Measurements from ENCODE around the gene C5orf47. TPM values are rescaled to one million over a fixed set of nuclear protein-coding genes. Genes with fewer than 3 reads are reported as not detected.

The C5orf47 gene
- total RNA-seq, 4 donors from 2014 or later: not detected

DNA sequence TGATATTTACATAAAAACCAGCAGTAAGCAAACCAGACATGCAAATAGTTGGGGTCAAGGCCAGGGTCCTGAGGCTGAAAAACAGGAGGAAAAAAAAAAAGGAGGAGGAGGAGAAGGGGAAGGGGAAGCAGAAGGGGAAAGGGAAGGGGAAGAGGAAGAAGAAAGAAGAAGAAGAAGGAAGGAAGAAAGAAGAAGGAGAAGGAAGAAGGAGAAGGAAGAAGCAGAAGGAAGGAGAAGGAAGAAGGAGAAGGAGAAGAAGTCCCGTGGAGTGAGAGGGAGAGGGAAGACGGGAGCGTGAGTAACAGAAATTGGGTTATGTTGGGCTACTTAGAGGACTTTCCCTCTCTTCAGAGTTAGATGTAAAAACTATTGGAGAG, 31.9 kb downstream of the C5orf47 start:
- H3K27me3 ChIP-seq: no peaks in the 10 kb centered on the region
- no peak for DNase-seq
- TF ChIP-seq CTCF (IDR thresholded peaks at IDR 0.05) (no peak), POLR2A (IDR thresholded peaks at IDR 0.05) (no peak)
- H3K4me3 ChIP-seq: no peak overlapping the region
- H3K9me3 ChIP-seq: no peaks in the 10 kb centered on the region
- H3K27ac ChIP-seq: no peak overlapping the region
- no peaks in the 10 kb centered on the region for H3K4me1 ChIP-seq
- no peaks in the 10 kb centered on the region for H3K36me3 ChIP-seq

DNA sequence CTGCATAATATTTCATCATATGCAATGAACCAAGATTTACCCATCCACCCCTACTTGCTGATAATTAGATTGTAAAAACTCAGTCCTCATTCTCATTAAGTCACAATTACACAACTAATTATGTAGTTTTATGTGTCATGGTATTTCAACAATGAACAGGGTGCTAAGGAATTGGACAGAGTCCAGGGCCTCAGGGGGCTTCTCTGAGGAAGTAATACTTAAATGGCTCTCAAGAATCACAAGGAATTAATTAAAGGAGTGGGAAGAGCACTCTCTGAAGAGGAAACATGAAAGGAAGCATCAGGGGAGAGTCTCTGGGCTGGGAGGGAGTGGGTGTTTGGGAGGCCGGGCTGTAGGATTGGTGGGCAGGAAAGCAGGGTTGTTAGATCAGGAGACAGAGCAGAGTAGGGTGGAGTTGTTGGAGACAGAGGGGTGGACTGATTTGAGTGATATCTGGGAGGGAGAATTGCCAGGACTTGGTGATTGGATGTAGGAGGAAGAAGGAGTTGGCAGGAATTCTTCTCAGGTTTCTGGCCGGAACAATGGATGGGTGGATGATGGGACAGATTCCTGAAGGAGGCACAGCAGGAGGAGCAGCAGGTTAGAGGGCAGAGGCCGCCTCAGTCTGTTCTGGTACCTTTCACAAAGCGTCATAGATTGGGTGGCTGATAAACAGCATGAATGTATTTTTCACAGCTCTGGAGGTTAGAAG, 33.6 kb downstream of the C5orf47 start:
- H3K4me3 ChIP-seq: no peak overlapping the region
- TF ChIP-seq POLR2A (IDR thresholded peaks at IDR 0.05): no peak
- TF ChIP-seq CTCF (IDR thresholded peaks at IDR 0.05): no peak
- H3K9me3 ChIP-seq: no peaks in the 10 kb centered on the region
- no peak for DNase-seq
- no peaks in the 10 kb centered on the region for H3K4me1 ChIP-seq
- H3K27ac ChIP-seq: no peak overlapping the region
- no peaks in the 10 kb centered on the region for H3K36me3 ChIP-seq
- no peaks in the 10 kb centered on the region for H3K27me3 ChIP-seq

DNA sequence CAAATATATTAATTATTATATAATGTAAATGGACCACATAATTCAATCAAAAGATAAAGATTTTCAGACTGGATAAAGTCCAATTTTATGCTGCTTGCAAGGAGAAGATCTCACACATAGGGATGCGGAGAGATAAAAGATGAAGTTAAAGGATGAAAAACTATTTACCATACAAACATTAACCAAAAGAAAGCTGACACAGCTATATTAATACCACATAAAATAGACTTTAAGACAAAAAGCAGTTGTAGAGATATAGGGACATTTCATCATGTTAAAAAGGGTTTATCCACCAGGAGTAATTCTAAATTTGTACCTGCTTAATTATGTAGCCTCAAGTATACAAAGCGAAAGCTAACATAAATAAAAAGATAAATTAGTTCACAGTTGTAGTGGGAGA, 41.3 kb downstream of the C5orf47 start:
- no peak for DNase-seq
- Histone ChIP-seq H3K36me3 (no peaks in the 10 kb centered on the region), H3K4me3 (no peak overlapping the region), H3K27me3 (no peaks in the 10 kb centered on the region), H3K4me1 (no peaks in the 10 kb centered on the region), H3K27ac (no peak overlapping the region), H3K9me3 (peaks cover 0 to 4% (median 0%) of the 10 kb centered on the region in 4 donors)
- TF ChIP-seq CTCF (IDR thresholded peaks at IDR 0.05) (no peak), POLR2A (IDR thresholded peaks at IDR 0.05) (no peak)

DNA sequence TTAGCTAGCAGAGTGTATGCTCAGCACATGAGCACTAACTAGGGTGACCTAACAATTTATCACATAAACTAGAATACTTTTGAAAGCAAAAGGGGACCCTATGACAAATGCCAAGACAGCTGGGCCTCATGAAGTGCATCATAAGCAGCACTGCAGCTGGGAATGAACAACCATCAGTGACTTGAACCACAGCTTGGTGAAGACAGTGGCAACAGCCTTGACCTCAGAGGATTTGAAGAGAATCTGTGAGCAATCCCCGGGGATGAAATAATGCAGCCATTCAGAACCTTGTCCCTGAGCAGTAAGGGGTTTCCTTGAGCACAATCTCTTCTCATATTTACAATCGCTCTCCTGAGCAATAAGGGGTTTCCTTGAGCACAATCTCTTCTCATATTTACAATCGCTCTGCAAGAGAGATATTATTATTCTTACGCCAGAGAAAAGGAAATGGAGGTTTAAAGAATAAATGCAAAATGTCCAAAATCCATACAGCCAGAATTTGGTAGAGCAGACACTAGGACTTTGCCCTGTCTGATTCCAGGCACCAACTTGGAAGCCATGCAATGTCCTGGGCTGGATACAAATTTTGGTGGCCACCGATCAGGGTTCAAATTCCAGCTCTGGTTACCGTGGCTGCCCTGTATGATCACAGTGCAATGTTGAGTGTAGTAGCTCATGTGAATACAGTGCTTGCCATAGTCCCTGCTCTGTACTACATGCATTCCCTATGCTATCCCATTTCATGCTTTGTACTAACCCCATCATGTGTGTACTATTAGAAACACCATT, 55.7 kb downstream of the C5orf47 start:
- Histone ChIP-seq H3K27me3 (no peaks in the 10 kb centered on the region), H3K36me3 (no peaks in the 10 kb centered on the region), H3K4me3 (no peak overlapping the region), H3K27ac (no peak overlapping the region), H3K4me1 (no peaks in the 10 kb centered on the region), H3K9me3 (no peaks in the 10 kb centered on the region)
- no peak for DNase-seq
- TF ChIP-seq POLR2A (IDR thresholded peaks at IDR 0.05) (no peak), CTCF (IDR thresholded peaks at IDR 0.05) (no peak)

GRCh38 chr5:174045470-174046025, 56.6 kb downstream of the C5orf47 start, which contains the start of gene NSG2:
Gene NSG2 (plus strand): TSS chr5:174045706. CDS start chr5:174046756, 1,050 bp downstream.
- H3K4me3 ChIP-seq: no peak within 1 kb of the TSS
- no peaks in the 10 kb centered on the region for H3K36me3 ChIP-seq
- TF ChIP-seq POLR2A (IDR thresholded peaks at IDR 0.05): no peak
- TF ChIP-seq CTCF (IDR thresholded peaks at IDR 0.05): peak in 3 of 6 experiments; percentile 47 to 50 (median 49)
- H3K4me1 ChIP-seq: no peaks in the 10 kb centered on the region
- peak in 2 of 3 donors; percentile 61 to 66 for DNase-seq
- H3K9me3 ChIP-seq: no peaks in the 10 kb centered on the region
- no peak within 1 kb of the TSS for H3K27ac ChIP-seq
- H3K27me3 ChIP-seq: no peaks in the 10 kb centered on the region
